ENCODE measurements around the gene DDX11. TPM values are rescaled to one million over a fixed set of nuclear protein-coding genes. Genes with fewer than 3 reads are reported as not detected.
"Not testable (repeated sequence)": the region's sequence is repeated elsewhere in the genome, so short reads cannot be mapped to it uniquely, and the experiment has no call there.

DDX11 gene
- total RNA-seq, 1 donor from 2014 or later = 31.9 TPM

GRCh38 chr12:31079421-31079820 is 5.8 kb downstream of the DDX11 start:
- not testable (repeated sequence) for H3K27me3 Mint-ChIP-seq (ENCODE audit: unreplicated experiment); H3K36me3 Mint-ChIP-seq (ENCODE audit: unreplicated experiment); H3K4me1 Mint-ChIP-seq (ENCODE audit: low read depth, unreplicated experiment); H3K4me3 Mint-ChIP-seq (ENCODE audit: unreplicated experiment); H3K9me3 Mint-ChIP-seq (ENCODE audit: unreplicated experiment); H3K27ac Mint-ChIP-seq (ENCODE audit: unreplicated experiment); DNase-seq

- not testable (repeated sequence) for H3K9me3 Mint-ChIP-seq (ENCODE audit: unreplicated experiment); H3K27ac Mint-ChIP-seq (ENCODE audit: unreplicated experiment); H3K4me3 Mint-ChIP-seq (ENCODE audit: unreplicated experiment); DNase-seq; H3K27me3 Mint-ChIP-seq (ENCODE audit: unreplicated experiment); H3K4me1 Mint-ChIP-seq (ENCODE audit: low read depth, unreplicated experiment); H3K36me3 Mint-ChIP-seq (ENCODE audit: unreplicated experiment)
Observed at GRCh38 chr12:31080221-31080620, 6.6 kb downstream of the DDX11 start.

- H3K4me3 Mint-ChIP-seq (ENCODE audit: unreplicated experiment); H3K27me3 Mint-ChIP-seq (ENCODE audit: unreplicated experiment); H3K27ac Mint-ChIP-seq (ENCODE audit: unreplicated experiment); H3K4me1 Mint-ChIP-seq (ENCODE audit: low read depth, unreplicated experiment); DNase-seq; H3K9me3 Mint-ChIP-seq (ENCODE audit: unreplicated experiment); H3K36me3 Mint-ChIP-seq (ENCODE audit: unreplicated experiment): not testable (repeated sequence)
Observed at GRCh38 chr12:31081274-31081673, 7.6 kb downstream of the DDX11 start.

- H3K4me3 Mint-ChIP-seq (ENCODE audit: unreplicated experiment); H3K4me1 Mint-ChIP-seq (ENCODE audit: low read depth, unreplicated experiment); H3K27ac Mint-ChIP-seq (ENCODE audit: unreplicated experiment); DNase-seq; H3K27me3 Mint-ChIP-seq (ENCODE audit: unreplicated experiment); H3K9me3 Mint-ChIP-seq (ENCODE audit: unreplicated experiment); H3K36me3 Mint-ChIP-seq (ENCODE audit: unreplicated experiment): not testable (repeated sequence)
Observed at GRCh38 chr12:31084241-31084640, 10.6 kb downstream of the DDX11 start.

- not testable (repeated sequence) for DNase-seq; H3K27ac Mint-ChIP-seq (ENCODE audit: unreplicated experiment); H3K27me3 Mint-ChIP-seq (ENCODE audit: unreplicated experiment); H3K4me3 Mint-ChIP-seq (ENCODE audit: unreplicated experiment); H3K4me1 Mint-ChIP-seq (ENCODE audit: low read depth, unreplicated experiment); H3K36me3 Mint-ChIP-seq (ENCODE audit: unreplicated experiment); H3K9me3 Mint-ChIP-seq (ENCODE audit: unreplicated experiment)
Observed at GRCh38 chr12:31086032-31086431, 12.4 kb downstream of the DDX11 start.

- not testable (repeated sequence) for H3K9me3 Mint-ChIP-seq (ENCODE audit: unreplicated experiment); H3K4me1 Mint-ChIP-seq (ENCODE audit: low read depth, unreplicated experiment); H3K36me3 Mint-ChIP-seq (ENCODE audit: unreplicated experiment); H3K27ac Mint-ChIP-seq (ENCODE audit: unreplicated experiment); H3K27me3 Mint-ChIP-seq (ENCODE audit: unreplicated experiment); DNase-seq; H3K4me3 Mint-ChIP-seq (ENCODE audit: unreplicated experiment)
Observed at GRCh38 chr12:31087486-31087885, 13.8 kb downstream of the DDX11 start.

GRCh38 chr12:31087956-31088355 is 14.3 kb downstream of the DDX11 start:
- not testable (repeated sequence) for H3K4me3 Mint-ChIP-seq (ENCODE audit: unreplicated experiment); H3K36me3 Mint-ChIP-seq (ENCODE audit: unreplicated experiment); H3K27me3 Mint-ChIP-seq (ENCODE audit: unreplicated experiment); H3K27ac Mint-ChIP-seq (ENCODE audit: unreplicated experiment); DNase-seq; H3K4me1 Mint-ChIP-seq (ENCODE audit: low read depth, unreplicated experiment); H3K9me3 Mint-ChIP-seq (ENCODE audit: unreplicated experiment)

- H3K4me3 Mint-ChIP-seq (ENCODE audit: unreplicated experiment) = no peak overlapping the region
- H3K27ac Mint-ChIP-seq (ENCODE audit: unreplicated experiment) = no peak overlapping the region
- DNase-seq = no peak
- peaks cover 1% of the 10 kb centered on the region for H3K27me3 Mint-ChIP-seq (ENCODE audit: unreplicated experiment)
- no peaks in the 10 kb centered on the region for H3K4me1 Mint-ChIP-seq (ENCODE audit: low read depth, unreplicated experiment)
- no peaks in the 10 kb centered on the region for H3K36me3 Mint-ChIP-seq (ENCODE audit: unreplicated experiment)
- no peak for TF ChIP-seq CTCF (IDR thresholded peaks at IDR 0.05; ENCODE audit: partially characterized antibody, unreplicated experiment)
- no peaks in the 10 kb centered on the region for H3K9me3 Mint-ChIP-seq (ENCODE audit: unreplicated experiment)
Observed at GRCh38 chr12:31089072-31089471, 15.4 kb downstream of the DDX11 start.

GRCh38 chr12:31091629-31092028 is 18.0 kb downstream of the DDX11 start:
- H3K27me3 Mint-ChIP-seq (ENCODE audit: unreplicated experiment); DNase-seq; H3K9me3 Mint-ChIP-seq (ENCODE audit: unreplicated experiment); H3K27ac Mint-ChIP-seq (ENCODE audit: unreplicated experiment); H3K4me3 Mint-ChIP-seq (ENCODE audit: unreplicated experiment); H3K36me3 Mint-ChIP-seq (ENCODE audit: unreplicated experiment); H3K4me1 Mint-ChIP-seq (ENCODE audit: low read depth, unreplicated experiment): not testable (repeated sequence)

GRCh38 chr12:31092718-31093117 is 19.1 kb downstream of the DDX11 start:
- H3K4me3 Mint-ChIP-seq (ENCODE audit: unreplicated experiment); DNase-seq; H3K27ac Mint-ChIP-seq (ENCODE audit: unreplicated experiment); H3K27me3 Mint-ChIP-seq (ENCODE audit: unreplicated experiment); H3K9me3 Mint-ChIP-seq (ENCODE audit: unreplicated experiment); H3K36me3 Mint-ChIP-seq (ENCODE audit: unreplicated experiment); H3K4me1 Mint-ChIP-seq (ENCODE audit: low read depth, unreplicated experiment): not testable (repeated sequence)

GRCh38 chr12:31095080-31095860 is 21.6 kb downstream of the DDX11 start:
- not testable (repeated sequence) for H3K36me3 Mint-ChIP-seq (ENCODE audit: unreplicated experiment); H3K4me3 Mint-ChIP-seq (ENCODE audit: unreplicated experiment); H3K9me3 Mint-ChIP-seq (ENCODE audit: unreplicated experiment); H3K27ac Mint-ChIP-seq (ENCODE audit: unreplicated experiment); H3K27me3 Mint-ChIP-seq (ENCODE audit: unreplicated experiment); H3K4me1 Mint-ChIP-seq (ENCODE audit: low read depth, unreplicated experiment); DNase-seq
